Activated T-helper 9 cell treated with anti-CD3 and anti-CD28 coated beads, Interleukin-2, amount 50 U/mL, for 16 hours (primary cell): ENCODE measurements around the gene PTPRCAP.
A peak's percentile ranks its signal among the peaks of the same experiment; 100 is the strongest.

Experiments
- DNase-seq: peaks from one replicate; pipeline ENCODE4 v3.0.0-alpha.2; 2020; ENCODE audit warnings: low read depth

PTPRCAP gene

DNA sequence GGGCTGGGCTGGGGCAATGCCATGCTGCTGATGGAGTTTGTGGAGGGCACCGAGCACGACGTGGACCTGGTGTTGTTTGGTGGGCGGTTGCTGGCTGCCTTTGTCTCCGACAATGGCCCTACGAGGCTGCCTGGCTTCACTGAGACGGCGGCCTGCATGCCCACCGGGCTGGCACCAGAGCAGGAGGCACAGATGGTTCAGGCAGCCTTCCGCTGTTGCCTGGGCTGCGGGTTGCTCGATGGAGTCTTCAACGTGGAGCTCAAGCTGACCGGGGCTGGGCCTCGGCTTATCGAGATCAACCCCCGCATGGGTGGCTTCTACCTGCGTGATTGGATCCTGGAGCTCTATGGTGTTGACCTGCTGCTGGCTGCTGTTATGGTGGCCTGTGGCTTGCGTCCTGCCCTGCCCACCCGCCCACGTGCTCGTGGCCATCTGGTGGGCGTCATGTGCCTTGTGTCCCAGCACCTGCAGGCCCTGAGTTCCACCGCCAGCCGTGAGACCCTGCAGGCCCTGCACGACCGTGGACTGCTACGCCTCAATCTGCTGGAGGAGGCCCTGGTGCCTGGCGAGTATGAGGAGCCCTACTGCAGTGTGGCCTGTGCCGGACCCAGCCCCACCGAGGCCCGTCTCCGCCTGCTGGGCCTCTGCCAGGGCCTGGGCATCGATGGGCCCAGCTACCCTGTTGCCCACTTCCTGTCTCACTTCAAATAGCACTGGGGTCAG is 13.4 kb downstream of the PTPRCAP start:
- DNase-seq = no peak

DNA sequence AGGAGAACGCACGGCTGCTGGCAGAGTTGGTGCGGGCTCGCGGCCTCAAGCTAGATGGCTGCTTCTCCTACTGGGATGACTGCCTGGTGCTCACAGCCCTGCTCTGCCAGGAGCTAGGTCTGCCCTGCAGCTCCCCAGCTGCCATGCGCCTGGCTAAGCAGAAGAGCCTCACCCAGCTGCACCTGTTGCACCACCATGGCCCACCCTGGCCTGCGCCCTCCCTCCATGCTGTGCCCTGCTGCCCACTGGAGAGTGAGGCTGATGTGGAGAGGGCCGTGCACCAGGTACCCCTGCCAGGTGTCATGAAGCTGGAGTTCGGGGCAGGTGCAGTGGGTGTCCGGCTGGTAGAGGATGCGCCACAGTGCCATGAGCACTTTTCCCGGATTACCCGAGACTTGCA is 14.0 kb downstream of the PTPRCAP start:
- no peak for DNase-seq

DNA sequence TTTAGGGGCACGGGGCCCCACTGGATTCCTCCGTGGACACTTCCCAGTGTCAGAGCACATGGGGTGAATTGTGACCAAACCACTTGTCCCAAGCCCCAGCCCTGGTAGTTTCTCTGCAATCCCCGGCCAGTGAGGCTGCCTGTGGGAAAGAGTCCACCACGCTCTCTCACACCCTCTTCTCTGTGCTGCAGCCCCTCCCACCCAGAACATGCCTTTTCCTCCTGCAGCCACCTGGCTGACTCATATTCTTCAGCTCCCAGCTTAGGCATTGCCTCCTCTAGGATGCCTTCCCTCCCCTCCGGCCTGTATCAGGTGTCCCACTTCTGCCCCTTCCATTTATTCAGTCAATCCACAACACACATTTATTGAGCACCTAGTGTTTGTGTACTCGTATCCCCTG is 14.6 kb downstream of the PTPRCAP start:
- no peak for DNase-seq

DNA sequence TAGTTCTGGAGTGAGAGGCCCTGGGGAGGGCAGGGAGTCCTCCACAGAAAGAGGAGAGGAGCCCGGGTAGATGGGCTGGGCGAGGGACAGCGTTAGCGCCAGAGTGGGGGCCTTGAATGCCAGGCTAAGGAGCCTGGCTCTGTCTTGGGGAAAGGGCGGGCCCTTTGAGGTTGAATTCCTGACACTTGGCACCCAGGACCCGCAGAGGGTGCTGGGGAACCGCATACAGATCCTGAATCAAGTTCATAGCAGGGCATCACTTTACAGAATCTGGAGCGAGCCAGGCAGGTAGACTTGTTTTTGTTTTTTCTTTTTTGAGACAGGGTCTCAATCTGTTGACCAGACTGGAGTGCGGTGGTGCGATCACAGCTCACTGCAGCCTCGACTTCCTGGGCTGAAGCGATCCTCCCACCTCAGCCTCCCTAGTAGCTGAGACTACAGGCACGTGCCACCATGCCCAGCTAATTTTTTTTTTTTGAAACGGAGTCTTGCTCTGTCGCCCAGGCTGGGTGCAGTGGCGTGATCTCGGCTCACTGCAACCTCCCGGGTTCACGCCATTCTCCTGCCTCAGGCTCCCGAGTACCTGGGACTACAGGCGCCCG is 16.0 kb downstream of the PTPRCAP start:
- no peak for DNase-seq

DNA sequence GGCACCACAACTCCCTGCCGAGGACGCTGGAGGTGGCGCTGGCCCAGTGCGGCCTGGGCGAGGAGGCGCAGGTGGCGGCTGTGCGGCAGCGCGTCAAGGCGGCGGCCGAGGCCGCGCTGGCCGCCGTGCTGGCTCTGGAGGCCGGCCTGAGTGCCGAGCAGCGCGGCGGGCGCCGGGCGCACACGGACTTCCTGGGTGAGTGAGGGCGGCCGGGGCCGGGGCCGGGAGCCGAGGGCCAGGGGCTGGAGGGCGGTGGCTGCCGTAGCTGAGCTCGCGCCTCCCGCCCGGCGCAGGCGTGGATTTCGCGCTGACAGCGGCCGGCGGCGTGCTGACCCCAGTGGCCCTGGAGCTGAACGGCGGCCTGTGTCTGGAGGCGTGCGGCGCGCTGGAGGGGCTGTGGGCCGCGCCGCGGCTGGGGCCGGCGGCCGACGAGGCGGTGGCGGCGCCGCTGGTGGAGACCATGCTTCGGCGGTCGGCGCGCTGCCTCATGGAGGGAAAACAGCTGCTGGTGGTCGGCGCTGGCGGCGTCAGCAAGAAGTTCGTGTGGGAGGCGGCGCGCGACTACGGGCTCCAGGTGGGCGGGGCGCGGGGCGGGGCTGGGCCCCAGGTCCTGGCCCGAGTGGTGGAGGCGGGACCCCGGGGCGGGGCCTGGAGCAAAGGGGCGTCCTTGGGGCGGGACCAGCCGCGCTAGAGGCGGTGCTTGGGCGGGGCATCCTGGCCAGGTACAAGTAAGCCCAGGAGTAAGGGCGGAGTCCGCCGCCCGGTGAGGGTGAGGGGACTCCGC is 16.6 kb downstream of the PTPRCAP start:
- peak; percentile 98 for DNase-seq

DNA sequence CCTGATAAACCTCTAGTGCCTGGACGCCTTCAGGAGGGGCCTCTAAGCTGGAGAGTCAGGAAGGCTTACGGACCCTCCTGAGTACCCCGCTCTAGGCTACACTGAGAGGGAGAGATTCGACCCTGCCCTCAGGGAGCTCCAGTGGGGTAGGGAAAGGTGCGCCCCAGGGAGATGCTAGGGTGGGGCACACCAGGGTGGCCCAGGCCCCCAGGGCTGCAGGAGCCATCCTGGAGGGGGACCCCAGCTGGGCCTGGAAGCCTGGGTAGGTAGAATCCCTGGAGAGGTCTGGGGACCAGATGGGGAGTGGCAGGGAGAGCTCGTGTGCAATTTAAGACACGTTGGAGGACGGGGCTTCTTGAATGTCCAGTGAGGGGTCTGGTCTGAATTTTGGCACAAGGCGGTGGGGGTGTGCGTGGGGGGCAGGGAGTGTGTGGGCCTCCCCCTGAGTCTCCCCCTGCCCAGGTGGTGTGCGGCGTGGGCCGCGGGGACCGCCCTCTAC is 17.3 kb downstream of the PTPRCAP start:
- no peak for DNase-seq

DNA sequence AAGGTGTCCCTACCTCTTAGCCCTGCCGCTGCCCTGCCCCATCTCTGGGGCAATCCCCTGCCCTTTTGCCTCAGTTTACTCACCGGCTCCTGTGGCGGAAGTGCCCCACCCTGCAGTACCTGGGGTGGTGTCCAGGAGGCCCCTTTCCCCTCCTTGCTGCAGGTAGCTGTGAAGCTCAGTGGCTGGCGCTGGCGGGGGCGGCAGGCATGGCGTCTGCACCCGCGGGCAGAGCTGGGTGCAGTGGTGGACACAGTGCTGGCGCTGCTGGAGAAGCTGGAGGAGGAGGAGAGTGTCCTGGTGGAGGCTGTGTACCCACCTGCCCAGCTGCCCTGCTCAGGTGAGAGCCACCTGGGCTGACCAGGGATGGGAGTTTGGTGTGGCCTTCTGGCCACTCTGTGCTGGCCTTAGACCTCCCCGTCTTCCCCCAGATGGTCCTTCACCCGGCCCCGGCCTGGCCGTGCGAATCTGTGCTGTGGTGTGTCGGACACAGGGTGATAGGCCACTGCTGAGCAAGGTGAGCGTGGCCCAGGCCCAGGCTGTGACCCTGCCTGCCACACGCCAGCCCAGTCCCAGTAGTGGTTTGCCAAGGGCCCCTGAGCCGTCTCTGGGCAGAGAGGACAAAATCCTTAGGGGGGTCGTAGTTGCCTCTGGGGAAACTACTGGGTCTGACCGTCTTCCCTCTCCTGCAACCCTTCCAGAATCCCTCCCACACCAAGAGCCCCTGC is 18.0 kb downstream of the PTPRCAP start:
- DNase-seq = no peak

DNA sequence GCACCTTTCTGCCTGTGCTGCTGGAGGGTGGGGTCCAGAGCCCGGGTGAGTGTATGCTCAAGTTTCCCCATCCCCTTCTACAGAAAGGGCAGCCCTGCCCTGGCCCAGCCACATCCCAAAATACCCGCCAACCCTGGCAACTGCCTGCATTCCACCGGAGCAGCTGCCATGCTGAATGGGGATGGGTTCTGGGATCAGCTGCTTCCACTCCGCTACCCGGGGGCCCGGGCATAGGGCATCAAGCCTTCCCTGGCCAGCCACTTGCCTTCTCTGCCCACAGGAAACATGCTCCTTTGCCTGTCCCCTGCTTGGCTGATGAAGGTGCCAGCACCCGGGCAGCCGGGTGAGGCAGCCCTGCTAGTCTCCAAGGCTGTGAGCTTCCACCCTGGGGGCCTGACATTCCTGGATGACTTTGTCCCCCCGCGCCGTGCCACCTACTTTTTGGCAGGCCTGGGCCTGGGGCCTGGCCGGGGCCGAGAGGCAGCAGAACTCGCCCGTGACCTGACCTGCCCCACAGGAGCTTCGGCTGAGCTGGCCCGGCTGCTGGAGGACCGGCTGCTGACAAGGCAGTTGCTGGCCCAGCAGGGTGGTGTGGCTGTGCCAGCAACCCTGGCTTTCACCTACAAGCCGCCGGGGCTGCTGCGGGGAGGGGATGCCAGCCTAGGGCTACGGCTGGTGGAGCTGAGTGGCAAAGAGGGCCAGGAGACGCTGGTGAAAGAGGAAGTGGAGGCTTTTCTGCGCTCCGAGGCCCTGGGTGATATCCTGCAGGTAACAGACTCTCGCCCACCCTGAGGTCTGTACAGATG is 18.8 kb downstream of the PTPRCAP start:
- no peak for DNase-seq

DNA sequence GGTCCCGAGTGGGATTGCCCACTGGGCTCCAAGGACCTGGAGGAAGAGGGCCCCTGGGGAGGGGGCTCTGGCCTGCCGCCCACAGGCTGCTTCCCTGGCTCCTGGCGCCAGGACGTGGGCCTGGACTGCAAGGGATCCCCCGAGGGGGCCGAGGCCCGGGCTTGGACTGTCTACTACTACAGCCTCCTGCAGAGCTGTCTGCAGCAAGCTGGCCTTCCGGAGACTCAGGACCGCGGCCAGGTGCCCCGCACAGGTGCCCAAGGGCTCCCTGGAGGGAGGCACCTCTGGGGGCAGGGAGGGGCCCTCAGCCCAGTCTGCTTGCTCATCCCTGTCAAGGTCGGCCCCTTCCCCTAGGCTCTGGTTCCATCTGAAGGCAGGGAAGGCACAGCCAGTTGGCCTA is 20.1 kb downstream of the PTPRCAP start:
- DNase-seq = no peak

DNA sequence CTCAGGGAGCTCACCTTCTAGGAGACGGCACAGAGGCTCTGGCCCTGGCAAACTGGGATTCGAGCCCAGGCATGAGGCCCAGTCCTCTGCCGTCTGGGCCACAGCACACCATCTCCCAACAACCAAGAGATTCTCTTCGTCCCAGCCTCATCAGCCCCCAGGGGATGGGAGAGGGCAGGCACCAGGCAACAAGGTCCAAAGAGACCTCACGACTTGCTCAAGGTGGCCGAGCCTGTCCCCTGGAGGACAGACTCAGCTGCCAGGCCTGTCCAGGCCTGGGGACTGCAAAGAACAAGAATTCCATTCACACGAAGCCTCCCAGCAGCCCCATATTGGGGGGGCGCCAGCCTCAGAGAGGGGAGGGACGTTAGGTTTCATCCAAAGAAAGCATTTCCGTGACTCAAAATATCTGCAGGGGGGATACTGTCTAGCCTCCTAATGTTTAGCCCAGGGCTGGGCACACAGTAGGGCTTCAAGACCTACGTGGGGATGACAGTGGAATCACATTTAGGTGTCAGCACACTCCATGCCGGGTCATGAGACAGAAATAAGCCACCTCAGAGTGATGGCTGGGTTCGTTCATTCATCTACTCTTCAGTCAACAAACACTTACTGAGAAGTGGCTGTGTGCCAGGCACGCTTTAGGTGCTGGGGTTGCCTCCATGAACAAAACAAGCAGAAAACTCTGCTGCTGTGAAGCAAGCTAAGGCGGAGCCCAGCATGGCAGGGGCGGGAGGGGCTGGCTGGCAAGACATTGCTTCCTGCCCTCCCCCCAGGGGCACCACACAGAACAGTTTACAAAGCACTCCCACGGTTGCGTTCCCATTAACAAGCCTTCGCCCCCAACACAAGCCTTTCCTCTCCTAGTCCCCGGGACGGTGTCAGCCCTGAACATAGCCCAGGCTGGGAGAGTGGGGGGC is 20.8 kb downstream of the PTPRCAP start:
- no peak for DNase-seq

DNA sequence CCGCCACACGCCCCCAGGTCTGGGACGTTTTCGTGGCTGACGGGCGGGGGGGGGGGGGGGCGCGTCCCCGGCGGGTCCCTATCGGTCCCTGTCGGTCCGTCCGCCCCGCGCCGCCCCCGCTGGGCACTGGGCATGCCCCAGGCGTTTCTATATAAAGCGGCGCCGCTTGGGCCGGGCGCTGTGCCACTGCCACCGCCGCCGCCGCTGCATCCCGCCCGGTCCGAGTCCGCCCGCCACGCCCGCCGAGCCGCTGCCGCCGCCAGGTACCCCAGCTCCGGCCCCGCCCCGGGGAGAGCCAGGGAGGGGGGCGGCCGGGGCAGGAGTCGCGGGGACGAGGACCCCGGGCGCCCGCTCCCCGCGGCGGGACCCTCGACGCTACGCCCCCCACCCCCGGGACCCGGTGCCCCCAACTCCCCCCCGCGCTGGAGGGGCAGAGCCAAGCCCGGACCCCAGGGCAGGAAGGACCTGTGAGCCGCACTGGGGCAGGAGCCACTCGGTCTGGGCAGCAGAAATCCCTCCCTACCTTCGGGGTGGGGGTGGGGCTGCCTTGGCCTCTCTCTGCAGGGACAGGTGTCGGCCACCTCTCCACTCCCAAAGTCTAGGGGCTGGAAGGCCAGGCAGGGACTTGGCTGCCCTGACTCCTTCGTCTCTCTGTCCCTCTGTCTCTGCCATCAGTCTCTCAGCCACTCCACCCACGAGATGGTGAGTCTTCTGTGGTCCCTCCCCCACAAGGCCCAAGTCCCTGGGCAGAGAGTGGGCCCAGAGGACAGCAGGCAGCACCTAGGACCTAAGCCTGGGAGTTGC is 21.8 kb downstream of the PTPRCAP start, which contains the start of gene CARNS1:
TSS of gene CARNS1 (plus strand) at position 178 of the 804 bp plus-strand sequence. CDS start at position 700, 522 bp downstream.
- no peak for DNase-seq

DNA sequence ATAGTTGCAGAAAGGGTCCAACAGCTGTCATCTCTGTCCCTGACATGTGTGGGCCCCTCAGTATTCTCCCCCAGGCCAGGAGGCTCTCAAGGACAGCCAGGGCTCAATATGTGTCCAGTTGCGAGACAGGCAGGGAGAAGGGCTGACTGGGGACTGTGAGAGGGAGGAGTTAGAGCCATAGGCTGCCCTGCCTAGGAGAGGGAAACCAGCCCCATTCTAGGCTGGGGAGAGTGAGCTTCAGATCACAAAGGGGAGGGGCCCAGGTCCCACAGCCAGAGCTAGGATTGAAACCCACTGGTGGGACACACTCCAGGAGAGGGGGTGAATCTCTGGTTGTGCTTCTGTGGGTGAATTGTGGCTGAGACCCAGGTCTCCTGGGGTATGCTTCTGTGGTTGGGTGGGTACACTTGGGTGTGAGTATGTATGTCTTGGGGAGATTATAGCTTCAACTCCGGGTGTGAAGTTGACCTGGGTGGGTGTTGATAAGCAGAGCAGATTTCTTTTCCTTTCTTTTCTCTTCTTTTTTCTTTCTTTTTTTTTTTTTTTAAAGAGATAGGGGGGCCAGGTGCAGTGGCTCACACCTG is 24.1 kb downstream of the PTPRCAP start:
- DNase-seq = no peak

DNA sequence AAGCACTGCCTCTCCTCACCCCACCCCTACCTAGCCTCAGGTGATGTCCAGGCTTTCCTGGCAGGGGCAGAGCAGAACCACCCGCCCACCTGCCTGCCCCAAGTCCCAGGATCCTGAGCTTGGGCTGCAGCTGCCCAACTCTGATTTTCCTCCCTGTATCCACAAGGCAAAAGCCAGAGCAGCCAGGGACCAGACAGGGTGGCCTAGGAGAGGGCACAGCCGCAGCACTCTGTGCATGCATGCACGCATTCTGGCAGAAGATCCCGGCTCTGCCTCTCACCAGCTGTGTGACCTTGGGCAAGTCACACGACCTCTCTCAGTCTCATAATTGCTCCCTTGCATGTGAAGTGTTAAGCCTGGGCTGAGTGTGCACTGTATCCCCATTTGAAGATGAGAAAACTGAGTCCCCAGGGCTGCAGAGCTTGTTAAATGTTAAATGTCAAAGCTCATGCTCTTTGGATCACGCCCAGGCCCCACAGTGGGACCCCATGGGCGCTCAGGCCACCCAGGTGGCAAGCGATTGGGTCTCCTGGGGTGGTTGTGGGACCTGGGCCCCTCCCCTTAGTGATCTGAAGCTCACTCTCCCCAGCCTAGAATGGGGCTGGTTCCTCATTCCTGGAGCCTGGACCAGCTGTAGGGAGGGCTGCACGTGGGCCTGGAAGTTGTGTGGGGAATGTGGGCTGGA is 24.8 kb downstream of the PTPRCAP start:
- no peak for DNase-seq

DNA sequence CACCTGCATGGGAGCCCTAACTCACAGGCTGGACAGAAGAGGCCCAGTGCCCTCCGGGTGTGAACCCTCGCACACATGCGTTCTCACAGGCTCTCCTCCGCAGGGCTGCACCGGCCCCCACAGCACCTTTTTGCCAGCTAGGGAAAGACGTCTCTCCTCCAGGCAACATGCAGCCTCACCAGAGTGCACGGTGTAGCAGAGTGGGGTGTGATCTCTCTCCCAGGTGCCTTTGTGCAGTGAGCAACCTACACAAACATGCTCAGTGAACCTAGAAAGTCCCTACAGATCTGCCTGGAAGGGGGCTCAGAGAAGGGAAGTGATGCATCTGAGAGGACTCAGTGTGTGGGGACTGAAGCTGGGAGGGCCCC is 25.7 kb downstream of the PTPRCAP start:
- DNase-seq = no peak

DNA sequence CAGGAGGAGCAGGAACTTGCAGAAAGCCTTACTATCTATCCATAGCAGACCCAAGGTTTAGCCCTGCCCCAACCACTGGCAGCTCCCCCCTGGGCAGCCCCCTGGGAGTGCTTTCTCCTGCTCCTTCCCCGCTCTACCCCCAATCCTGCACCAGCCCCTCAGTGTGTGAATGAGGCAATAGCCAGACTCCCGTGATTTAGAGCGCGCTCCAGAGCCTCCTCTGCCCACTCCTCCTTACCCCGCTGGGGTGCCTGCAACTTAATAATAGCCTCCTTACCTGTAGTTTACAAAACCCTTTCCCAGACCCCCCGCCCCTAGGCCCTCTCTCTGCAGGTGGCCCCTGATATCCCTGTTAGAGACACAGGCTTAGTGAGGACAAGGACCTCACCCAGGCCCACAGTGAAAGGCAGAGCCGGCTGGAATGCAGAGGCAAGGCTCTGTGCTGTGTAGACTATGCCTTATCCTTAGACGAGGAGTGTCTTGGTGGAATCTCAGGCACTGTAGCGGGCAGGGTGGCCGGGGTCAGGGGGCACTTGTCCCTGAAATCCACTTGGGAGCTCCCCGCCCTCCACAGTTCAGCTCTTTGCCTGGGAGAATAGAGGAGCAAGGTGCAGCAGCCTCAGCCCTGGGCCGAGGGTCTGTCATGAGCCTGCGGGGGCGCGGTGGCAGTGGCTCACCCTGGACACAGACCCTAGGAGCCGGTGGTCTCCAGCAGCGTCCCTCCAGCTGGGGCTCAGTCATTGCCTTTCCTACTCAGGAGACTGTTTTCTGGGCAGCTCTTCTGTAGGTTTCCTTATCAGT is 26.3 kb downstream of the PTPRCAP start:
- DNase-seq = no peak

DNA sequence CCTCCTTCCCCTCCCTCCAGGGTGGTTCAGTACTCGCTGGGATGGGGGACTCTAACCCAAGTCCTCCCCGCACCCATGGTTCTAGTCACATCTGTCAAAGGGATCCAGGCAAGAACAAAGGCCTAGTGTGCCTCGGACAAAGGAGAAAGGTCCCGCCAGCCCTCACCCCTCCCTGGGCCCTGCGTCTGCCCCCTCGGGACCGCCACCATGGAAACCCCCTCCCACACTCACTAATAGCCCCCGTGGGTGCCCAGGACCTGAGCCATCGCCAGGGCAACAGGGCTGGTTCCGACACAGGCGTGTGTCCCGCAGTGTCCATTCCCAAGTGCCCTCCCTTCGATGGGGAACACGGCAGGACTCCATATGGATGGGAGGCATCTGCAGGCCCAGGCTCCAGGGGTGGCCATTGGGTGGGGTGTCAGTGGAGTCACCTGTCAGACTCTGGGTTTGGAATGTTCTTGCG is 27.1 kb downstream of the PTPRCAP start:
- no peak for DNase-seq

DNA sequence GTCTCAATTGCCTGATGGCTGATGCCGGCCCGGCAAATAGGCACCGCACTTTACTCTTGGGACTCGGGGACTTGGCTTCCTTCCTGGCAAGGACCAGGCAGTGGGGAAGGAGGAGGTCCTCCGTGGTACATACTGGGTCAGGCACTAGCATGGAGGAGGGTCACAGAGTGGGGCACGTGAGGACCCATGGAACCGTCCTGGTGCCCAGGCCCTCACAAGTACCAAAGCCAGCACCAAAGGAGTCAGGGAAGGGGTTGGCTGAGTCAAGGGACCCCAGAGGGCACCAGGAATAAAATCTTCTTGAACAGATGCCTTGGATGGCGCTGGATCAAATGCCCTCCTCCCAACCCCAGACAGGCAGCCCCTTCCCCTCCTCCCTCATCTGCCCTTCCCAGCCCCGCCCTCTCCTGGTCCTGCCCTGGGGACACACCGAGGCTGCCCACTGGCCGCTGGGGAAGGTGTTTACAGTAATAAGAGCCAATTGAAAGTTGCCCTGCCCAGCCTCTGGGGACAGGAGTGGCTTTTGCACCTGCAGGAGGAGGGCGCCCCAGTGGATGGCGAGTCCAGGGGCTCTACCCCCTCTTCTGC is 27.6 kb downstream of the PTPRCAP start:
- no peak for DNase-seq
